GM21360 (cell line): ENCODE measurements around the gene SLC25A23.

Source experiments
- ATAC-seq: cut with Tn5 transposase; IDR thresholded peaks from one replicate; pipeline ENCODE4 v1.9.1; 2021; ENCODE audit warnings: mild to moderate bottlenecking, moderate library complexity; ENCODE audit not compliant: unreplicated experiment

SLC25A23 gene

DNA sequence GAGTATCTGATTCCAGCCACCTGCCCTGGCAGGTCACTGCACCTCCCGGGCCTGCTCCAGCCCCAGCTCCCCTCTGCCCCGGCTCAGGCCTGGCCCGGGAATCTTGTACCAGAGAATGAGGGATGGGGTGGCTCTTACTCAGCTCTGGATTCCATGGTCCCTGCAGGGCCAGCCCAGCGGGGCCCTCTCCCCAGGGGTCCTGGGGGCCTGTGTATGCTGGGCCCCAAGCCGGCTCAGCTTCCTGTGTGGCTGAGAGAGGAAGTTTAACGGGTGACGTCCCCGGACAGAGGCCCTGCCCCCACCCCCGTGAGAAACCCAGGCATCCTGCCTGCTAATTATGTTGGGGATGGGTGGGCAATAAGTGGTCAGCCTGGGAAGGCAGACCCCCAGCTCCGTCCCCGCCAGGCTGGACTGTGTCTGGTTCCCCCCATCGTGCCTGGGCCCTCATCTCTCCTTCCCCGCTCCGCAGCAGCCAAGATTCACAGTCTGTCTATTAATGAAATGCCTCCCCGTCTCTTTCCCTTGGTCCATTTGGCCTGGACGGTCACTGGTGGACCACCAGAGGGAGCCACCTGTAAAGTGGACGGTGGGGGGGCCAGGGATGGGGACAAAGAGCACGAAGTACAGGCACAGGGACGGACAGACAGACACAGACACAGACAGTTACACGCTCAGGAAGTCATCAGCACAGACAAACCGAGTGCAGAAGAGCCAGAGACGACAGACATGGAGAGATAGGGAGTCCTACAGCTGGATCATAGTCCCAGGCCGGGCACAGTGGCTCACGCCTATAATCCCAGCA lies 22.1 kb upstream of the SLC25A23 start, which contains the start of gene DENND1C:
DENND1C (minus strand) TSS at position 247 of the 802 bp plus-strand sequence; CDS start at position 155, 92 bp downstream.
- ATAC-seq: no peak

DNA sequence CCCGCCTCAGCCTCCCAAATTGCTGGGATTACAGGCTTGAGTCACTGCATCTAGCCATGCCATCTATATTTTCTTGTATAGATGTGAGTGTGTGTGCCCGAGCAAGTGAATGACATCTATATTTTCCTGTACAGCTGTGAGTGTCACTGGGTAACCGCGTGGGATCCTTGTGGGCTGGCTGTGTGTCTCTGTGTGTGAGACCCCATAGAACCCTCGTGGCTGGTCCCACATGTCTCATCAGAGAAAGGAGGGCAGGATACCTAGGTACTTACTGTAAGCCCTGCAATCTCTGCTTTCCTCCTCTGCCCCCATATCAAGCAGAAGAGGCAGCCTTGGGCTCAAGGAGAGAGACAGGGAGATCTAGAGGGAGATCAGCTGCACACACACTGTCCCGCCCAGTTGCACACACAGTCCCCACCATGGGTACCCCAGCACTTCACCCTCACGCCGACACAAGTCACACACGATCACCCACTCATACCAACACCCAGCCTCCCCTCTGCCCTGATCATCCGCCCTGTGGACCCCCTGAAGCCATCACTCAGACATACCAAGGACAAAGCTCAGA lies 21.3 kb upstream of the SLC25A23 start:
- no peak for ATAC-seq

DNA sequence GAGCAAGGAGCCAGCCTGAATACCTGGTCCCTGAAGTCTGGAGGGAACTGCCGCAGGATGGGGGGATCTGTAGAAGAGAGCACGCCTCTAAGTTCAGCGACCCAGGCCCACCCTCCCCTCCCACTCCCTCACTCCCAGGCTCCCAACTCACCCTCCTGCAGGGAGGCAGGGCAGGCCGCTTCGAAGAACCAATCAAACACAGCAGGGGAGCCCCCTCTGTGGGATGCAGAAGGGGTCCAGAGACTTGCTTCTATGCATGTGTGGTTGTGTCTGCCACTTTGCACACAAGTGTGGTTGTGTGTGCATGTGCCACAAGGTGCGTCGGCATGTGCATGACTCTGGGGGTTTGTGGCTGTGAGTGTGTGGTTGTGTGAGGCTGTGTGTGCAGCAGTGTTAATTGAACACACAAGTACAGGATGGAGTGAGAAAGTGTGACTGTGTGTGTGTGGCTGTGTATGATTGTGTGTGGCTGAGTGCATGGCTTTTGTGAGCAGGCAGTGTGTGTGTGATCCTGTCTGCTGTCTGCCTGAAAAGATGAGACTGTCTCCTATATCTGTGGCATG lies 20.3 kb upstream of the SLC25A23 start:
- ATAC-seq: no peak

DNA sequence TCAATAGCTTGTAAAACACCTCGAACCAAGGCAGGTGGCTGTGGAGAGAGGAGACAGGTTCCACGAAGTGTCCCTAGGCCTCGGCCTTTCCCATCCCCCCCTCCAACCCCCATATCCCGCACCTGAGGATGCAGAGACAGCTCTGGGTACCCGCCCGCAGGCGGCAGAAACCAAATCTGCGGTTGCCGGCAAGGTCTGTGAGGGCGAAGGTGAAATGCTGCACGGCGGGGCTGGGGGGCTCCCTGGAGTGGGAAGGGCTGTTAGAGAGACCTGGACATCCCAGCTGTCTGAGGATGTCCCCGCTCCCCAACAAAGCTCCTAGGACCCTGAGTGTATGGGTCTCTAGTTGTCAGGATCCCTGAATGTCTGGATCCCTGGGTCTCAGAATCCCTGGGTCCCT lies 19.2 kb upstream of the SLC25A23 start:
- ATAC-seq: no peak

DNA sequence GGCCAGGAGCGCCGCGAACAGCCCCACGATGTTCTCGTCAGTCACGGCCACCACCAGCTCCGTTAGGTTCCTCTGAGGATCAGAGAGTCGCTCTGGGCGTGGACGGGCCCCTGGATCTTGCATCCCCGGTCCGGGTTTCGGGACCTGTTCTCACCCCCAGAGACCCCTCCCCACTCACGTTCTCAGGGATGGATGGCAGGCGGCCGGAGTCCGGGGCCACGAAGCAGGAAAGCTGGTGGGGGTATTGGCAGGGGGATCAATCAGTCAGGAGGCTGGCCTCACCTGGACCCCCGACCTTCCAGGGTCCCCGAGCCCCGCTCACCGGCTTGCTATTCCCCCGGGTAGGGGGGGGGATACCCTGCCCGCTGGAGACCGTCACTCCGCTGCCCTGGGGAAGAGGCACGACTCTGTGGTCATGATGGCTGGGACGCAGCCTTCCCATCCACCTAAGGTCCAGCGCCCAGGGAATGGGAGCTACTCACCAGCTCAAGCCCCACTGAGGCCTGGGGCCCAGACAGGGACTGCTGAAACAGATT lies 17.4 kb upstream of the SLC25A23 start:
- no peak for ATAC-seq

DNA sequence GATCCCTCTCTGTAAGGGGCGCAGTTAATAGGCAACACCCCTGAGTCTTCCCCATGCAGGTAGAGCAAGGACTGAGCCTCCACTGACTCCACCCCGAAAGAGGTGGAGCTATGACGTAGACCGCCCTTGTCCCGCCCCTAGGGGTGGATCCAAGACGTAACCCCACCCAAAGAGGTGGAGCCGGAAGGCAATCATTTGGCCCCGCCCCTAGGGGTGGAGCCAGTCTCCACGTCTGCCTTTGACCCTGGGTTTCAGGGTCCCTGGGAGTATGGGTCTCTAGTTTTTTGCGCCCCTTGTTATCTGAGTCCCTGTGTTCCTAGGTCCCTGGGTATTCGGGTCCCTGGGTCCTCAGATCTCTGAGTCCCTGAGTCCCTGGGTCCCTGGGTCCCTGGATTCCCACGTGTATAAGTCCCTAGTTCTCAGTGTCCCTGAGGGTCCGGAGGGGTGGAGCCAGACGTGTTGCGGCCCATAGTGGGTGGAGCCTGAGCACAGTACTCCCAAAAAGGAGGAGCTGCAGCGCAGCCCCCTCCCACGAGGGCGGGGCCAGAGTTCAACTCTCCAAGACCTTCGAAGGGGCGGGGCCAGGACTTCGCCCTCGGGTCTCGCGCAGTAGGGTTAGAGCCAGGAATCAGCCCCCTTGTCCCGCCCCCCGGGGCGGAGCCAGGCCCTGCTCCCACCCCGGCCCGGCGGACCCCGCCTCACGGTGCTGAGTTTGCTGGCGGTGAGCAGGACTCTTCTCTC lies 16.7 kb upstream of the SLC25A23 start:
- ATAC-seq: no peak

DNA sequence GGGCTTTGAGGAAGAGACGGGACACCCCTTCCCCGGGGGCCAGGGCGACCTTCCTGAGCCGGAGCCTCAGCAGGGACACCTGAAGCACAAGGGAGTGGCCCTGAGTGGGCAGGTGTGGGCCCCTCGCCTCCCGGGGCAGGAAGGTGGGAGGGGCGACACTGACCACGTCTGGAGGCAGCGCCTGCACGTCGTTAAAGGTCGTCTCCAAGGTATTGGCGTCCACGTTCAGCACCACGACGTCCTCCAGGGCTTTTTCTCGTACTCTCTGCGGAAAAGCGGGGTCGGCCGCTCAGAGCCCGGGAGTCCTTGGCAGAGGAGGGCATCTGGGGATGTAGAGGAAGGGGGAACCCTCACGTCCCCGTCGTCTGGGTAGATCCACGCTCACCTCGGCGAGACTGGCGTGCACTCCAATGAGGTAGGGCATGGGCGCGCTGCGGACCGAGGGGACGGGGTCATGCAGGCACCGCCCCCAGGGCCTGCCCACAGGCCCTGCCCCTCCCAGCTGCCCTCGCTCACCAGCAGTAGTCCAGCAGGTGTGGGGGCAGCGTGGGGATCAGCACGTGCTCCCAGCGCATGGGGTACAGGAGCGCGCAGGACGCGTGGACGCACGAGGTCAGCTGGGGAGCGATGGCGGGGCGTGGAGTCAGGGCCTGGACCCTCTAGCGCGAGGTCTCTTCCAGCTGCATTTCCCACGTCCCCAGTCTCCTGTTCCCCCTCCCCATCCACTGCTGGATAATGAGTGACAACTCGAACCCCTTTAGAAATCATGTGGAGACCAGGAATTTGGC lies 15.9 kb upstream of the SLC25A23 start:
- ATAC-seq: no peak

DNA sequence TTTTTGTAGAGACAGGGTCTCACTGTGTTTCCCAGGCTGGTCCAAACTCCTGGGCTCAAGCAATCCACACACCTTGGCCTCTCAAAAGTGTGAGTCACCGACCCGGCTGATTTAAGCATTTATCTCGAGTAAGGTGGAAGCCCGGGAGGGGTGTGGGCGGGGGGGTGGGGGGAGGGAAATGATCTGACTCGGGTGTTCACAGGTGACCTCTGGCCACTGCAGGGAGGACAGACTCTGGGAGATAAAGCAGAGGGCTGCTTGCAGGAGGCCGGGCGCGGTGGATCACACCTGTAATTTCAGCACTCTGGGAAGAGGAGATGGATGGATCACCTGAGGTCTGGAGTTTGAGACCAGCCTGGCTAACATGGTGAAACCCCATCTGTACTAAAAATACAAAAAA lies 14.1 kb upstream of the SLC25A23 start:
- ATAC-seq: no peak

DNA sequence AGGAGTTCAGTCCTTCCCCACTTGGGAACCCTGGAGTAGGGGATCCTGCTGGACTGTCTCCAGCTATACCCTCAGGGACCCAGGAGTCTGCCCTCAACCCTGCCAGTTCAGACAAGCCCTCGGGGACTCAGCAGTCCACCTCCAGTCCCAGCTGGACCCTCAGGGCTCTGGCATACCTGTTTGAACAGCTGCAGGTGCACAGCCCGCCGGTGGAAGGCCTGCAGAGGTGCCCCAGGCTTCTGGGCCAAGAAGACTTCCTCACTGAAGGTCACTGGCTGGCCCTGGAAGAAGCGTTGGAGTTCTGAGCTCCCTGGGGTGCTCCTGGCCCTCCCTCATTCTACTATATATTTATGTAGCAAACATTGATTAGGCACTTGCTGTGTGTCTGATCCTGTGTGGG lies 13.1 kb upstream of the SLC25A23 start:
- no peak for ATAC-seq

DNA sequence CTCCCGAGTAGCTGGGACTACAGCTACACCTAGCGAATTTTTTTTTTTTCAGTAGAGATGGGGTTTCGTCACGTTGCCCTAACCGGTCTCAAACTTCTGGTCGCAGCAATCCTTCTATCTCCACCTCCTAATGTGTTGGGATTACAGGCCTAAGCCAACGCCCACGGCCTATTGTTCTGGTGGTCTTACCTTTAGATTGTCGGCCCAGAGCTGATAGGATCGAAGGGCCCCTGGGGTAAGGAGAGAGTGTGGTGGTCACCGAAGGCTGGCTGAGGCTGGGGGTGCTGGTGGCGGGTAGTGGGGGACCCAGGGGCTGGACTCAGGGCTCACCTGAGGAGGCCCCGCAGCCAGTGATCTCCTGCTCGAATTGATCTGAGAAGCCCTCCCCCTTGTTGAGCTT lies 11.5 kb upstream of the SLC25A23 start:
- no peak for ATAC-seq

DNA sequence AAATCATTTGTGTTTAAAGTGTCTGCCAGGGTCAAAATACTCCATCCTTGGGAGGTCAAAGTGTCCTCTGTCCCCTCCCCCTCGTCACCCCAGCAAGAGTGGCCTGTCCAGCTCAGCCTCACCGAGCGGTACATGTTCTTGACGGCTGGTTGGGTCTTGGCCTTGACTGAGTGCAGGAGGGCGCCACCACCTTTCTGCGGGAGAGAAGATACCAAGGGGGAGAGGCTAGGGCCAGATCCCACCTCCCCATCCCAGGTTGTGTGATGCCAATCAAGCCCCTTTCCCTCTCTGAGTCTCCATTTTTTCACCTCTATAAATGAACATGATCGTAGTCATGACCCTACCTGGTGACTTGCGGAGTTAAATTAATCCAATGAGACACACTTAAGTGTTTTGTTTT lies 10.6 kb upstream of the SLC25A23 start:
- no peak for ATAC-seq

DNA sequence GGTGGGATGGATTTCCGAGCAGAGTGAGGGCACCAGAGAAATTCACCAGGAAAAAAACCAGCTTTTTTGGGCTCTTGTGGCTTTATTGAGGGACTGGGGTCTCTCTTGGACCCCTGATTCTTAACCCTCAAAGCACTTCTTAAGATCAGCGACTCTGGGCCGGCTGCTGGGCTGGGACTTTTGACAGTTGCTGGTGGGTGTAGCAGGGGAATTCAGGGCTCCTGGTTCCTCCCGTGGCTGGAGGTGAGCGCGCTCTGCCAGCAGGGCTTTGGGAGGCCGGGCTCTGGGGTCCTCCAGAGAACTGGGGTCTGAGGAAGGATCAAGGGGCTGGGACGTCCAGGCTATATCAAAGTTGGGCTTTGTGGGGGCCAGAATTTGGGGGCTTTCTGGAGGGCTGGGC lies 7.8 kb upstream of the SLC25A23 start:
- ATAC-seq: no peak

DNA sequence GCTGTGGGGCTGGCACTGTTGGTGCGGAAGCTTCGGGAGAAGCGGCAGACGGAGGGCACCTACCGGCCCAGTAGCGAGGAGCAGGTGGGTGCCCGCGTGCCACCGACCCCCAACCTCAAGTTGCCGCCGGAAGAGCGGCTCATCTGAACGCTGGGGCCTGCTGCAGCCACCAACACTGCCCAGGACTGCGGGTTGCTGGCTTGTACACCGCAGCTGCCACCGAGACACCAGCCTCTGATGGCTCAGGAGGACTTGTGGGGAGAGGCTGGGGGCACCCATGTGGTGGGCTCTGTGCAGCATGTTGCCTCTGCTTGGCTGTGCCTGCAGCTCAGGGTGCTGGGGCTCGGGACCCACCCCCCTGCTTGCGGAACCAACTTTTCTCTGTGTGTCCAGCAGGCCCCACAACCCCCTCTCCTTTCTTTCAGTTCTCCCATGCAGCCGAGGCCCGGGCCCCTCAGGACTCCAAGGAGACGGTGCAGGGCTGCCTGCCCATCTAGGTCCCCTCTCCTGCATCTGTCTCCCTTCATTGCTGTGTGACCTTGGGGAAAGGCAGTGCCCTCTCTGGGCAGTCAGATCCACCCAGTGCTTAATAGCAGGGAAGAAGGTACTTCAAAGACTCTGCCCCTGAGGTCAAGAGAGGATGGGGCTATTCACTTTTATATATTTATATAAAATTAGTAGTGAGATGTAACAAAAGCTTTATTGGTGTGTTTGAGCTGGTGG lies 7.1 kb upstream of the SLC25A23 start:
- no peak for ATAC-seq

DNA sequence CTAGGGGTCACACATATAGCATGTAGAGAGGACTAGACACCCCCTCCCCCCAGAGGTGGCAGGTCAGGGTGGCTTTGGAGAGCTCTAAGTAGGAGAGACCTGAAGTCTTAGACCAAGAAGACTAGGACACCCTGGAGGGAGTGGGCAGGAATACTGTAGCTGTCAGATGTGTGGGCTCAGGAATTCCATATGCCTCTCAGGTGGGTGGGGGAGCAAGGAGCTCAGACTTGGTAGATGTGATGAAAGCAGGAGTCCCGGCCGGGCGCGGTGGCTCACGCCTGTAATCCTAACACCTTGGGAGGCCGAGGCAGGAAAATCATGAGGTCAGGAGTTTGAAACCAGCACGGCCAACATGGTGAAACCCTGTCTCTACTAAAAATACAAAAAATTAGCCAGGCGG lies 6.1 kb upstream of the SLC25A23 start:
- ATAC-seq: no peak

DNA sequence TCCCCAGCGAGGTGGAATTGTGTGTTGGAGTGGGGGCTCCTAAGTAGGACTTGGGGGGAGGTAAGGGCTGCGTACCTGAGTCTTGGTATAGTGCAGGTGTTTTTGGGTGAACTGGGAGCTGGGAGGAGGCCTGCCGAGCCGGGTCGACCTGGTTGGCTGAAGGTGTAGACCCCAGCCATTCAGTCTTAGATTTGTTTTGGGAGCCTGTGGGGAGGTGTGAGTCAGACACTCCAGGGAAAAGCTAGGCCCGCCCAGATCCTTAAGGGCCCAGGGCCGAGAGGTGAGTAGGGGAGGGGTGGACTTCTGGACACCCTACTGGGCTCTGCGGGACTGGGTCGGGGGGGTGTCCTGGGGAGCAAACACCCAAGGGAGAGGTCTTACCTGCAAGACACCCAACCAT lies 5.4 kb upstream of the SLC25A23 start:
- ATAC-seq: no peak

DNA sequence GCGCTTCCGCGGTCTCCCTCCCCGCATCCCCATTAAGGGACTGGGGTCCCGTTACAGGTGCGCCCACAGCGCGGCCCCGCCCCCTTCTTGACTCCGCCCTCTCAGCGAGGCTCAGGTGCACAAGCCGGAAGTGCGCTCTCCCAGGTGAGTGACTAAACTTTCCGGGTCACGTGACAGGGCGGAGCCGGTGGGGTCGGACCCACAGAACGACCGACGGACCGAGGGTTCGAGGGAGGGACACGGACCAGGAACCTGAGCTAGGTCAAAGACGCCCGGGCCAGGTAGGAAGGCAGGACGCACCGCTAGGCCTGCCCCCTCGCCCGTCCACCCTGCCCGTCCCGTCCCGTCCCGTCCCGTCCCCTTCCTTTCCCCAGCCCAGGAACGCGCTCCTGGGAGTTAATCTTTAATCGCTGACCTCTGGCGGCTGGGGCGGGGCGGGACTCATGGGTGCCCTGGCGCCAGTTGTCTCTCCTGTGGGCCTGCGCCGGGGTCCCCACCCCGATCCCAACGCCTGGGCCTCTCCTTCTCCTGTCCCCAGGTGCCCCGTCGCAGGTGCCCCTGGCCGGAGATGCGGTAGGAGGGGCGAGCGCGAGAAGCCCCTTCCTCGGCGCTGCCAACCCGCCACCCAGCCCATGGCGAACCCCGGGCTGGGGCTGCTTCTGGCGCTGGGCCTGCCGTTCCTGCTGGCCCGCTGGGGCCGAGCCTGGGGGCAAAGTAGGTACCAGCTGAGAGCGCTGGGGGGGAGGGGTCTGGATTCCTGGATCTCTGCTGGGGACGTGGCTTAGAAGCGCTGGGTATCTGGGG lies 4.7 kb upstream of the SLC25A23 start, which contains the start of gene CRB3:
CRB3 (plus strand) TSS at position 202 of the 804 bp plus-strand sequence; CDS start at position 633, 431 bp downstream.
- ATAC-seq: no peak

DNA sequence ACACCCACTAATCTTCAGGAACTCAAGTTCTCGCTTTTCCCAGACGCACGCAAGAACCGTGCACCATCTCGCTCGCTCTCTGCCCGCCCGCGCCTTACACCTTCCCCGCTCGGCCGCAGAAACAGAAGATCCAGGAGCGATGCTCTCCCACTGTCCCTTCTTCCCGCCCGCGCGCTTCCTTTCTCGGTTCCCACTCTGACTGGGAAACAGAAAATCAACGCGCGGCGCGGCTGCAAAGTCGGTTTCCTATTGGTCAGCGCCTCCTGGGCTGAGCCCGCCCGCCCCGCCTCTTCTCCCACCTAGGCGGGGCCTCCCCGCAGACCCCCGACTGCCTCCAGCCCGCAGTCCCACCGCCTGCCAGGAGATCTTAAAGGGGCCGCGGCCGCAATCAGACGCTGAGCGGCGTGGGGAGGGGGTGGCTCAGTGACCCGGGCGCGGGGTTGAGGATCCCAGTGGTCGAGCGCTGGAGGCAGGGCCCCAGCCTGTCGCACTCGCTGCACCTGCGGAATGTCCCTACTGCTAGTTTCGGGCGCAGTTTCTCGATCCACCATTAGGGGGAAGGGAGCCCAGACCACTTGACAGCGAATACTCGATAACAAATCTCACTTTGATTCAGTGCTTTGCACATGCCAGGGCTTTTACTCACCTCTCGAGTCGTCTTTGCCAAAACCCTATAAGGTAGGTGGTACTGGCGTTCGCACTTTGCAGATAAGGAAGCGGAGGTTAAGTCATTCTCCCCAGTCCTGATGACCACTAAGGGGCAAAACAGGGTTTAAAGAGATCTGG lies 700 bp upstream of the SLC25A23 start:
- peak; percentile 63 for ATAC-seq

DNA sequence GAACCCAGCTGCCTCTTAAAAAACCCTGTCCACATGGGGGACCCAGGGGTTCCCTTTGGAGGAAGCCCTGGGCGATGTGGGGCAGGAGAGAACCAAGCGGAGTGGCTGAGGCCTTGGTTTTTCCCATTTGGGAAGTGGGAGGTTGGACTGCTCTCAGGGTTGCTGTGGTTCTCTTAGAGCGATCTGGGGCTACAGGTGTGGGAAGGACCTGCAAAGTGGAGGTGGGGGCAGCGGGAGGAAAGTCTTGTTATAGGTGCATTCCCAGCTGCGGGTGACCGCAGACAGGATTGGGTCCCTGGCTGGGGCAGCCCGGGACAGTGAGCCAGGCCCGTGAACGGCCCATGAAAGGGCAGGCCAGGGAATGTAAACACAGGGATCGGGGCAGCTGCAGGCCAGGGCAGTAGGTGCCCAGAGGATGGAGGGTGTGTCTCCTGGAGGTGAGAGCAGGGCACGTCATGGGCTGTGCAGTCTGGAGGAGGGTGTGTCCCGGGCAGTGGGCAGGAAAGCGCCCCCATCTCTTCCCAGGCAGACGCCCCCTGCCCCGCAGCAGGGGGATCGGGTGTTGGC lies 814 bp downstream of the SLC25A23 start:
- no peak for ATAC-seq
